DMS114 treated with DMSO at 0.1 percent for 48 hours (cell line): Measurements from ENCODE around the gene GSTT2.

Source experiments
- DNase-seq: peaks from one replicate; lab custom pipeline; 2025; ENCODE audit not compliant: unreplicated experiment; lab: John Stamatoyannopoulos, UW

Gene GSTT2

DNA sequence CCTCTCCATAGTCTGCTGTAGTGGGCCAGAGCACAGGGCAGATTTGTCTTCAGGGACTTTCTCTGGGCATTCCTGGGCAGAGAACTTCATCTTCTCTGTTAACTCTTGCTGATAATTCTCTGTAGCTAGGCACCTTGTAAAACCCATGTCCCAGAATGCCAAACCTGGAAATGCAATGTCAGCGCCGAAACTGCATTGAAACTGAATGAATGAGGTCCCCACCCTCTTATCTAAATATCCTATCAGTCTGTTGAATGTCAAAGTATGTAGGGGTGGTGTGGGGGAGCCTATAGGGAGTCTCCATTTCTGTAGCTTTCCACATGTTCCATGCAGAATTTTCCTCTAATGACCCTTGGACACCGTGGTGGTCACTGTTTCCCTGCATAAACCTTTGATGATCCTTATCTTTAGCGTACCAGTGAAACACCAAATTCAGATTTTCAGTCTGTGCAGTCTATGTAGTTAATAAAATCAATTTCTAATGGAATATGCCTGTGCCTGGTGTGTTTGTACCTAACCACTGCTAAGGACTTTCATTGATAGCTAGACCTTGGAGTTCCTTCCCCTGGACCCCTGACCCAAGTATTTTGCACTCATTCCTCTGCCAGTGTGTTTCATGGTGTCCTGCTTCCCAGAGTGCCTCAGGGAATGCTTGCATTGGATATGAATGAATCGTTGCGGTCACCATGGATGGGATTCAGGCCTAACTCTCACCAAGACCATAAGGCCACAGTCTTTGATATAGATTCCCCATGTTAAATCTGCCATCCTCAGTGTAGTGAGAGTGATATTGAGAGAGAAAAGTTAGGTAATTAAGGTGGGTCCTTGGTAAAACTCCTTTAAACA is 28.7 kb downstream of the GSTT2 start:
- DNase-seq = no peak

DNA sequence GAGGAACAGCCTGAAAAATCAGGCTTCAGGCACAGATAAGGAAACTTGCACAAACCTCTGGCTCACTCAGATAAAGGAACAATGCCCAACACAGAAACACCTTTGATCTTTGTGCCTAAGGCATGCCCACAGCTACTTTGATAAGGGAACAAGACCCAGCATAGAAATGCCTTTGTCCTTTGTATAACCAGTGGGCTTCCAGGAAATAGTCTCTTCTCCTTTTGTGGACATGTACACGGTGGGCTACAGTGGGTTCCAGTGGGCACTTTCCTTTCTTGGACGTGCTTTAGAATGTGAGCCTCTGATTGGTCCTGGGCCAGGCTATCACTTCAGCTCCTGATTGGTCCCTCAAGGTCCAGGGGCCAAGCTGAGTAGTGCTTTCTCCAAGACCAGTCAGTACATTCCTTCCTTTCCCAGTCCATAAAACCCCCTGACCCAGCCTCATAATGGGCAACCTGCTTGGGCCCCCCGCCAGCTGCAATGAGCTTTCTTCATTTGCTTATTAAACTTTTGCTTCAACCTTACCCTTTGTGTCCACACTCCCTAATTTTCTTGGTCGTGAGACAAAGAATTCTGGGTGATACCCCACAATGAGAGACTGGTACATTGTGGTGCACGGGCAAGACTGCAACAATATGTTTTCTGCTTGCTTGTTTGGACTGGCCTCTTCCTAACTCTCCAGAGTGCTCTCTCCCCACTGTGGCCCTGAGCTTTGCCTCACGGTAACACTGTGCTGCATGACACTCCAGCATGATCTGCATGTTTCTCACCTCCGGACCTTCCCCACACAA is 29.5 kb downstream of the GSTT2 start:
- DNase-seq = no peak

DNA sequence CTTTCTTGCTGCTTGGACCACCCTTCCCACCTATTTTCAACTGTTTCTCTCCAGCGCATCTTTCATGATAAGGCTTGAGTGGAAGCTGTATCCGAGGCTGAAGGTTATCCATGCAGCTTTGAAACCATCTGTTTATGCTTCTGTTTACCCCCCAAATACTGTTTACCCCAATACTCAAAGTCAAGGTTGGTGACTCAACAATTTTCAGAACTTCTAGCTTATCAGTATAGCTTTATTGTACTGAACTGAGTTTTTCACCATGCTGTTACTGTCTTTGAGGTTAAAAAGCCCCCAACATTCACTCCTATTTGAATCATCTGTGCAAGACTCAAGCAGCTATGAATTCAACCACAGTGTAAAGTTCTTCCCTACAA is 30.1 kb downstream of the GSTT2 start:
- no peak for DNase-seq

DNA sequence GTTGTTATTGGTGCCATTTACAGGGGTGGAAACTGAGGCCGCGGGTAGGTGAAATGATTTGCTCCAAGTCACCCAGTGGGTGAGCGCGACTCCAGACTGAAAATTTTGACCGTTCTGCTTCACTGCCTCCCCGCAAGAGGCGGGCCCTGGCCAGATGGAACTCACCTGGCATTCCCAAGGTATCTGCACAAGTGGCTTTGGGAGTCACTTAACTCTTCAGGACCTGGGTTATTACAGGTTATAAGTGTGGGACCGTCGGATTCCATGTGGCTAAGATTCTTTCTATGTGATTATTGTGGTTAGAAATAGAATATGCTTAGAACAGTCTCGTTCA is 31.8 kb downstream of the GSTT2 start:
- DNase-seq = no peak

DNA sequence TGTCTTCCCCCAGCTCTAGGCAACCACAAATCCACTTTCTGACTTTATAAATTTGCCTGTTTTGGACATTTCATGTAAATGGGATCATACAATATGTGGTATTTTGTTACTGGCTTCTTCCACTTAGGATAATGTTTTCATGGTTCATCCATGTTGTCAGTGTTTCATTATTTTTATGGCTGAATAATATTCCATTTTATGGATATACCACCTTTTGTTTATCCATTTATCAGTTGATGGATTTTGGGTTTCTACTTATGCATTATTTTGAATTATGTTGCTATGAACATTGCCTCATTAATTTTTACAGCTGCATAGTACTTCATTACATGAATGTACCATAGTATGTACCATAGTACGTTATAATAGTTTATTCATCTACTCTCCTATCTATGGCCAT is 36.2 kb downstream of the GSTT2 start:
- DNase-seq = no peak

DNA sequence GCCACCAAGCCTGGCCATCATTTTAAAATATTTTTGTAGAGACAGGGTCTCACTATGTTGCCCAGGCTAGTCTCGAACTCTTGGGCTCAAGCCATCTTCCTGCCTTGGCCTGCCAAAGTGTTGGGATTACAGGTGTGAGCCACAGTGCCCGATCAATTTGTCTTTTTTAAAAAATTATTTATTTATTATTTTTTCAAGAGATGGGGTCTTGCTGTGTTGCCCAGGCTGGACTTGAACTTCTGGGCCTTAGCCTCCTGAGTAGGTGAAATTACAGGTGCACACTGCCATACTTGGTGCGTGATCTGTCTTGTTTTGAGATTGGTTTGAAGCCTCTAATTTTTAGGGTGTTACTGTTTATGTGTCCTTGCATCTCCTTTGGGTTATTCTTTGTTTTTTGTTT is 41.4 kb downstream of the GSTT2 start:
- DNase-seq = no peak

DNA sequence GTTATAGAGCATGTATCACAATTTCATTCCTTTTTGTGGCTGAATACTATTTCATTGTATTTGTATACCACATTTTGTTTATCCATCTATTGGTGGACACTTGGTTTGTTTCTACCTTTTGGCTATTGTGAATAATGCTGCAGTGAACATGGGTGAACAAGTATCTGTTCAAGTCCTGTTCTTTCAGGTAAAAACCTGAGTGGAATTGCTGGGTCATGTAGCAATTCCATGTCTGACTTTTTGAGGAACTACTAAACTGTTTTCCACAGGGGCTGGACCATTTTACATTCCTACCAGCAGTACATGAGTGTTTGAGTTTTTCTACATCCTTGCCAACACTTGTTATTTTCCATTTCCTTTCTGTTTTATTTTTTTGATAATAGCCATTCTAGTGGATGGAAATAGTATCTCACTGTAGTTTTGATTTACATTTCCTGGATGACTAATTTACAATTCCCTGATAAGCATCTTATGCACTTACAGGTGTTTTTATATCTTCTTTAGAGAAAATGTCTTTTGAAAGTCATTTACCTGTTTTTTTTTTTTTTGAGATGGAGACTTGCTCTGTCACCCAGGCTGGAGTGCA is 43.4 kb downstream of the GSTT2 start:
- no peak for DNase-seq

DNA sequence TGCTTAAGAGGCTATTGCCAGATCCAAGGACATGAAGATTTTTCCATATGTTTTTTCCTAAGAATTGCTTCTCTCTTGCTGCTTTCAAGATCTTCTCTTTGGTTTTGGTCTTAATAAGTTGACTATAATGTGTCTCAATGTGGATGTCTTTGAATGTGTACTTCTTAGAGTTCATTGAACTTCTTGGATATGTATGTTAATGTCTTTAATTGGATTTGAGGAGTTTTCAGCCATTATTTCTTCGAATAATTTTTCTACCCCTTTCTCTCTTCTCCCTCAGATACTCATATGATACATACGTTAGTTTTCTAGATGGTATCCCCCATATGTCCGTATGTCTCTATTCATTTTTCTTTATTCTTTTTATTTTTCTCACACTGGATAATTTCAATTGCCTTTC is 44.4 kb downstream of the GSTT2 start:
- no peak for DNase-seq

DNA sequence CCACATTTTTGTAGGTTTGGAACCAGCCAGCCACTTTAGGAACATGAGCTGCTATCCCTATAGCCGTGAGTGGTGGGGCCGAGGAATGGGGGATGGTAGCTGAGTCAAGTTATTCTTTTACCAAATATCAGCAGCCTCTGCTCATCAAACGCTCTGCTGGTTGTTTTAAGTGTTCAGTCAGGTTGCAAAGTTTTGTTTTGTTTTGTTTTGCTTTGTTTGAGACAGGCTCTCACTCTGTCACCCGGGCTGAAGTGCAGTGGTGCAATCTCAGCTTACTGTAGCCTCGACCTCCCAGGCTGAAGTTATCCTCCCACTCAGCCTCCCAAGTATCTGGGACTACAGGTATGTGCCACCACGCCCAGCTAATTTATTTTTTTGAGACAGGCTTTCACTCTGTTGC is 45.5 kb downstream of the GSTT2 start:
- DNase-seq = no peak

DNA sequence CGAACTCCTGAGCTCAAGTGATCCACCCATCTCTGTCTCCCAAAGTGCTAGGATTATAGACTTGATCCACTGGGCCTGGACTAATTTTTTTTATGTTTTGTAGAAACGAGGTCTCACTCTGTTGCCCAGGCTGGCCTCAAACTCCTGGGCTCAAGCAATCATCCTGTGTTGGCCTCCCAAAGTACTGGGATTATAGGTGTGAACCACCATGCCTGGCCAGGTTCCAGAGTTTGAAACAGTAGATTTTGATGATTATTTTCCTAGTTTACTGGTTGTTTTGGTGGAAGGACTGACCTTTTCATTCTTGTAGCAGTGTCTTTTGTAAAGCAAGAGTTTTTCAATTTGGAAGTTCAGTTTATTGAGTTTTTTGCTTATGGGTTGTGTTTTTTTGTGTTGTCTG is 46.1 kb downstream of the GSTT2 start:
- DNase-seq = no peak

DNA sequence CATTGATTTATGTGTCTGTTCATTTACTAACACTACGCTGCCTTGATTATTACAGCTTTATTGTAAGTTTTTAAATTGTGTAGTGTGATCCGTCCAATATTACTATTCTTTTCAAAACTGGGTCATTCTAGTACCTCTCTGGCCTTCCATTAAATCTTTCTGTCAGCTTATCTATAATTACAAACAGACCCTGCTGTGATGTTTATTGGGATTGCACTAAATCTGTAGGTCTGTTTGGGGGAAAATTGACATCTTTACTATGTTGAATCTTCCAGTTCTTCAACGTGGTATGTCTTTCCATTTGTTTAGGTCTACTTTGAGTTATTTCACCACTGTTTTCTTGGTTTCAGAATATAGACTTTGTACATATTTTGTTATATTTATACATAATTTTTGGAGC is 46.8 kb downstream of the GSTT2 start:
- DNase-seq = no peak

DNA sequence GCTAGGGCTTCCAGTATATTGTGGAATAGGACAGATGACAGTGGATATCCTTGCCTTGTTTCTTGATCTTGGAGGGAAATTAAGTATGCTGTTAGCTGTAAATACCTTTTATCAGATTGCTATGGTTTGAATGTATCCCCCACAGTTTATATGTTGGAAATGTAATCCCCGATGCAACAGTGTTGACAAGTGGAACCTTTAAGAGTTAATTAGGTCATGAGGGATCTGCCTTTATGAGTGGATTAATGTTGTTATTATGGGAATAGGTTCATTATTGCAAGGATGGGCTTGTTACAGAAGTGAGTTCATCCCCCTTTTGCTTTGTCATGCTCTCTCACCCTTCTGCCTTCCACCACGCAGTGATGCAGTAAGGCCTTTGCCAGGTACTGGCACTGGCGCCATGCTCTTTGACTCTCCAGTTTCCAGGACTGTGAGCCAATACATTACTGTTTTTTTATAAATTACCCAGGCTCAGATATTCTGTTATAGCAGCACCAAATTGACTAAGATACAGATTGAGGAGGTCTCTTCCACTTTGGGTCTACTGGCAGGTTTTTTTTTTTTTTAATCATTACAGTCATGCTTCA is 47.5 kb downstream of the GSTT2 start:
- DNase-seq = no peak

DNA sequence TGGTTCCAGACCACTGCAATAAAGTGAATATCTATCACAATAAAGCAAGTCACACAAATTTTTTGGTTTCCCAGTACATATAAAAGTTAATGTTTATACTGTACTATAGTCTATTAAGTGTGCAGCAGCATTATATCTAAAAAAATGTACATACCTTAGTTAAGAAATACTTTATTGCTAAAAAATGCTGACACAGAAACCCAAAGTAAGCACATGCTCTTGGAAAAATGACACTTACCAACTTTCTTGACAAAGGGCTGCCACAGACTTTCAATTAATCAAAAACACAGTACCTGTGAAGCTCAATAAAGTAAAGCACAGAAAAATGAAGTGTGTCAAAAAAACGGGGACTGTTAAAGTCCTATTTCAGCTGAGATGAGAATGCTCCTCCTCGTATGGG is 48.1 kb downstream of the GSTT2 start:
- DNase-seq = no peak

DNA sequence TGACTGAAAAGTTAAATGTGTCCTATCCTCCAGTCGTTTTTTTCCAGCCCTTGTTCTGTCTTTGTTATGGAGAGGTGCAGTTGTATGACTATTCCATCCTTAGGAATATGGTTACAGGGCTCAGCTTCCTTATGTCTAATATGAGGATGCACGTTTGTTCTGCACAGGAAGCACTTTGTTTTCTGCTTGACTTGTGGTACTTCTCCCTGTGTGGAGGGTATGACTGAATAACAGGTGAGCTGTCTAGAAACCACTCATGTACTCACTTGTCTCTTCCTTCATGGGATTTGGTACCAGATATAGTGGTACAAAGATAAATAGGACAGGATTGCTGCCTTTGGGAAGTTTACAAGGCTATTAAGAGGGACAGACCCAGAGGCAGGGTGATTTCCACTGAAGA is 48.6 kb downstream of the GSTT2 start:
- no peak for DNase-seq

DNA sequence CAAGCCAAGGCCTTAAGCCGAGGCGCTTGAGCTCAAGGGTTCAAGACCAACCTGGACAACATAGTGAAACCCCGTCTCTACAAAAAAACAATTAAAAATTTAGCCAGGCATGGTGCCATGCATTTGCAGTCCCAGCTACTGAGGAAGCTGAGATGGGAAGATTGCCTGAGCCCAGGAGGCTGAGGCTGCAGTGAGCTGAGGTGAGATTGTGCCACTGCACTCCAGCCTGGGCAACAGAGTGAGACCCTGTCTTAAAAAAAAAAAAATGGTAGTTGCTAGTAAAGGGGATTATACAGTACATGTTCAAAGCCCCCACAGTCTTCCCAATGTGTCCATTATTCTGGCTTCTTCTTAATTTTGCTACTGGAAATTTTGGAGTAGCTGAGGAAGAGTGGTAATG is 49.4 kb downstream of the GSTT2 start:
- no peak for DNase-seq

DNA sequence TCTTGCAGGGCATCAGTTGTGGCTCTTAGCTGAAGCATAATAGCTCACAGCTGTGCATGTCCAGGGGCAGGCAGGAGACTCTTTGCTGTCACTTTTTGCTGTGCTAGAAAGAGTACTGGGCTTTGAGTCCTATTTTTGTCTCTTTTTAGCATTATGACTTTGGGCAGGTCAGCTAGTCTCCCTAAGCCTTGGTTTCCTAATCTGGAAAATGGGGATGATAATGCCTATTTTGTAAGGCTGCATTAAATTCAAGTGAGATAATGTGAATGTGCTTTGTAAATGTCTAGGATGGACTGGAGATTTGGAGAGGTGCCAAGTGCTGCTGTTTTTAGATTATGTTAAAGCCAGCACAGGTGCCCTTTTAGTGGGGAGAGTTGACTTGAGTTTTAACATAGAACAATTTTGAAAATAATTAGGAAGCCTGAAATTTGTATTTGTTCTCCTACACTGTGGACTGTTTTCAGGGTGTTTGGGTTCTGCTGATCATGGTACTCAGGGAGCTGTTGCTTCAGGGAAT is 50.3 kb downstream of the GSTT2 start:
- no peak for DNase-seq
